ENCODE measurements around the gene RASSF1. TPM values are rescaled to one million over a fixed set of nuclear protein-coding genes. Genes with fewer than 3 reads are reported as not detected.

RASSF1 gene
- total and polyA plus RNA-seq, 2 donors (not counting 3 experiments of a cell fraction or from before 2014, with no cell fraction given) = 31.9 to 59.7 TPM

- H3K9me1 ChIP-seq (replicated peaks; ENCODE audit: control insufficient read depth, extremely low read depth, insufficient read depth, low read length) = no peaks in the 10 kb centered on the region
- no peak for FAIRE-seq
- ChIA-PET POLR2A (interaction anchor here (0.9 kb wide), 1 partner anchor 174 kb away, joined by 3 read pairs; no protein-coding TSS in a partner anchor), CTCF (interaction anchor here (1.1 to 7.7 kb wide), 8 partner anchors 10 to 262 kb away, joined by 3 to 165 read pairs (median 5); partner anchors contain the start of gene TMEM115)
- intact Hi-C loops (cut with micrococcal nuclease) (no loop called here), dilution Hi-C loops (cut with MboI; ENCODE audit: extremely low pct_ligation_motif_present, low sequenced_read_pairs) (no loop called here)
- H3K4me2 ChIP-seq (ENCODE audit: insufficient read depth, low read length) = peak overlapping the region; percentile 67
- no peaks in the 10 kb centered on the region for H3K9me3 ChIP-seq (replicated peaks; ENCODE audit: control insufficient read depth, insufficient read depth, low read length)
- H2AFZ ChIP-seq (ENCODE audit: low read depth, low read length) = peak overlapping the region; percentile 33
- H3K27ac ChIP-seq (ENCODE audit: insufficient read depth, low read depth, low read length) = no peak overlapping the region
- no peaks in the 10 kb centered on the region for H4K20me1 ChIP-seq (replicated peaks; ENCODE audit: control insufficient read depth, extremely low read depth, insufficient read depth, low read length)
- no peak for DNase-seq (ENCODE audit: low read depth, low spot score)
- peak overlapping the region; percentile 19 to 77 (median 40) for H3K4me3 ChIP-seq (replicated peaks in 1 of 3; ENCODE audit: insufficient read depth in 1 of 3, low read depth in 1 of 3, low read length in 3 of 3)
- H3K4me1 ChIP-seq (ENCODE audit: control insufficient read depth, extremely low read depth, insufficient read depth, low read length) = peaks cover 20% of the 10 kb centered on the region
- H3K36me3 ChIP-seq (ENCODE audit: control insufficient read depth in 2 of 2, extremely low read depth in 1 of 2, insufficient read depth in 2 of 2, low read length in 2 of 2) = peaks cover 8 to 26% of the 10 kb centered on the region in 2 experiments
- no TSS peak for BruUV-seq (replicated peaks)
- peaks cover 3% of the 10 kb centered on the region for H3K79me2 ChIP-seq (ENCODE audit: control insufficient read depth, insufficient read depth, low read length)
- H3K9ac ChIP-seq (replicated peaks; ENCODE audit: extremely low read depth, insufficient read depth, low read length) = peak overlapping the region; percentile 33
- H3K27me3 ChIP-seq (ENCODE audit: control insufficient read depth in 2 of 2, insufficient read depth in 2 of 2, low read length in 2 of 2) = no peaks in the 10 kb centered on the region
- TF ChIP-seq POLR2A (IDR thresholded peaks at IDR 0.05; ENCODE audit: low read depth, low read length) (no peak), GATA2 (IDR thresholded peaks at IDR 0.05; ENCODE audit: insufficient read depth, insufficient read length, low read depth, low read length) (no peak), JUN (IDR thresholded peaks at IDR 0.05; ENCODE audit: borderline replicate concordance, insufficient read depth, insufficient read length, low read depth) (no peak), POLR2AphosphoS5 (IDR thresholded peaks at IDR 0.05; ENCODE audit: insufficient read depth, low read depth, low read length) (no peak), FOS (IDR thresholded peaks at IDR 0.05; ENCODE audit: borderline replicate concordance, insufficient read depth, low read length) (no peak), MAX (IDR thresholded peaks at IDR 0.05; ENCODE audit: insufficient read depth, insufficient read length) (no peak), CTCF (IDR thresholded peaks at IDR 0.05; ENCODE audit: extremely low read depth in 1 of 2, insufficient read depth in 1 of 2, low read depth in 1 of 2, low read length in 2 of 2) (no peak)
These were observed 9.5 kb upstream of the RASSF1 start for GRCh38 chr3:50350213-50350526.

Data from endothelial cell of umbilical vein (primary cell).